ENCODE results near the gene EFNA5.

EFNA5 gene

GRCh38 chr5:107605596-107606125, 65.1 kb downstream of the EFNA5 start:
- DNase-seq (ENCODE audit: low read depth): no peak
- TF ChIP-seq CTCF (conservative IDR thresholded peaks at IDR 0.05; ENCODE audit: low read length): no peak
- H3K4me3 ChIP-seq (ENCODE audit: low read length): no peak overlapping the region

GRCh38 chr5:107604990-107605389, 65.7 kb downstream of the EFNA5 start:
- TF ChIP-seq CTCF (conservative IDR thresholded peaks at IDR 0.05; ENCODE audit: low read length): no peak
- no peak overlapping the region for H3K4me3 ChIP-seq (ENCODE audit: low read length)
- peak; percentile 38 for DNase-seq (ENCODE audit: low read depth)

- TF ChIP-seq CTCF (conservative IDR thresholded peaks at IDR 0.05; ENCODE audit: low read length): no peak
- no peak for DNase-seq (ENCODE audit: low read depth)
- H3K4me3 ChIP-seq (ENCODE audit: low read length): no peak overlapping the region
Measured at GRCh38 chr5:107604146-107604910, 66.4 kb downstream of the EFNA5 start.

- H3K4me3 ChIP-seq (ENCODE audit: low read length): no peak overlapping the region
- no peak for TF ChIP-seq CTCF (conservative IDR thresholded peaks at IDR 0.05; ENCODE audit: low read length)
- no peak for DNase-seq (ENCODE audit: low read depth)
Measured at GRCh38 chr5:107603349-107603748, 67.4 kb downstream of the EFNA5 start.

- H3K4me3 ChIP-seq (ENCODE audit: low read length): no peak overlapping the region
- no peak for DNase-seq (ENCODE audit: low read depth)
- no peak for TF ChIP-seq CTCF (conservative IDR thresholded peaks at IDR 0.05; ENCODE audit: low read length)
Measured at GRCh38 chr5:107602896-107603295, 67.8 kb downstream of the EFNA5 start.

GRCh38 chr5:107601076-107601475, 69.7 kb downstream of the EFNA5 start:
- H3K4me3 ChIP-seq (ENCODE audit: low read length): no peak overlapping the region
- TF ChIP-seq CTCF (conservative IDR thresholded peaks at IDR 0.05; ENCODE audit: low read length): no peak
- no peak for DNase-seq (ENCODE audit: low read depth)

GRCh38 chr5:107598958-107599357, 71.8 kb downstream of the EFNA5 start:
- no peak for TF ChIP-seq CTCF (conservative IDR thresholded peaks at IDR 0.05; ENCODE audit: low read length)
- DNase-seq (ENCODE audit: low read depth): no peak
- H3K4me3 ChIP-seq (ENCODE audit: low read length): no peak overlapping the region

Measured in AG10803 (cell line).